GM18870 (cell line): ENCODE data around the gene SIRPB1.
"Not testable (repeated sequence)": the region's sequence is repeated elsewhere in the genome, so short reads cannot be mapped to it uniquely, and the experiment has no call there.

ENCODE experiments used
- ATAC-seq: cut with Tn5 transposase; IDR thresholded peaks from one replicate; pipeline ENCODE4 v1.9.1; 2021; ENCODE audit warnings: moderate library complexity; ENCODE audit not compliant: unreplicated experiment

Gene SIRPB1

GRCh38 chr20:1600736-1601135 is 19.1 kb downstream of the SIRPB1 start:
- ATAC-seq, result no peak

- ATAC-seq, result no peak
These were observed 24.5 kb downstream of the SIRPB1 start for GRCh38 chr20:1595333-1595732.

- no peak for ATAC-seq
These were observed 31.0 kb downstream of the SIRPB1 start for GRCh38 chr20:1588533-1589460.

GRCh38 chr20:1587781-1588532 is 31.9 kb downstream of the SIRPB1 start:
- no peak for ATAC-seq

GRCh38 chr20:1579488-1579887 is 40.3 kb downstream of the SIRPB1 start:
- no peak for ATAC-seq

- ATAC-seq, result no peak
These were observed 41.9 kb downstream of the SIRPB1 start for GRCh38 chr20:1577906-1578305.

GRCh38 chr20:1577313-1577712 is 42.5 kb downstream of the SIRPB1 start:
- ATAC-seq, result not testable (repeated sequence)

- no peak for ATAC-seq
These were observed 43.2 kb downstream of the SIRPB1 start for GRCh38 chr20:1576641-1577040.

- not testable (repeated sequence) for ATAC-seq
These were observed 43.8 kb downstream of the SIRPB1 start for GRCh38 chr20:1576003-1576402.

GRCh38 chr20:1571583-1571982 is 48.2 kb downstream of the SIRPB1 start:
- ATAC-seq, result not testable (repeated sequence)
